Panc1 (cell line): ENCODE measurements around the gene KLK7. TPM values are rescaled to one million over a fixed set of nuclear protein-coding genes. Genes with fewer than 3 reads are reported as not detected.

Experiments
- ATAC-seq: fragments of 200-7000 bp; cut with Tn5 transposase; 2 replicates; pipeline ENCODE4 v1.9.1; 2020; ENCODE audit warnings: mild to moderate bottlenecking, moderate library complexity
- BruUV-seq: library from RNA; stranded (reverse); fragments of 400-500 nt; replicated peaks from 2 replicates; lab custom pipeline; 2021; lab: Mats Ljungman, UMichigan
- CTCF ChIA-PET: fragments of 300-600 bp; sonication (Branson Sonifier 250); formaldehyde crosslinking; loops from one replicate; lab custom pipeline; 2022; ENCODE audit warnings: antibody characterized with exemption; lab: Charles Lee
- POLR2A ChIA-PET: fragments of 300-600 bp; sonication (Branson Sonifier 250); formaldehyde crosslinking; loops from one replicate; lab custom pipeline; 2022; ENCODE audit warnings: antibody characterized with exemption; lab: Charles Lee
- DNase-seq: peaks from one replicate; pipeline ENCODE4 v3.0.0-alpha.2; 2010; ENCODE audit warnings: low read depth, low spot score
- H3K27ac ChIP-seq: 2 replicates; pipeline ENCODE4 v1.5.1; 2011; ENCODE audit warnings: mild to moderate bottlenecking, low read length, inconsistent platforms
- H3K27me3 ChIP-seq: fragments of 200-500 bp; sonication (Bioruptor generic); 2 replicates; pipeline ENCODE4 v1.6.0; 2014; ENCODE audit warnings: low read length, inconsistent platforms; ENCODE audit not compliant: control insufficient read depth, insufficient read depth
- H3K36me3 ChIP-seq: fragments of 200-500 bp; sonication (Bioruptor generic); 2 replicates; pipeline ENCODE4 v1.5.1; 2014; ENCODE audit warnings: inconsistent platforms, mild to moderate bottlenecking, low read length, moderate library complexity; ENCODE audit not compliant: control insufficient read depth, insufficient read depth
- H3K4me1 ChIP-seq: 2 replicates; pipeline ENCODE4 v1.5.1; 2011; ENCODE audit warnings: inconsistent platforms, mild to moderate bottlenecking, low read length, moderate library complexity; ENCODE audit not compliant: control insufficient read depth, insufficient read depth
- H3K4me3 ChIP-seq, 2 experiments: 2 replicates each; pipeline ENCODE4 v1.5.1; 2011 to 2012; ENCODE audit warnings: low read depth in 2 of 2, low read length in 2 of 2, mild to moderate bottlenecking in 2 of 2, inconsistent platforms in 1 of 2, moderate library complexity in 1 of 2
- H3K9me3 ChIP-seq: fragments of 200-500 bp; sonication (Bioruptor generic); 2 replicates; pipeline ENCODE4 v1.5.1; 2014; ENCODE audit warnings: low read depth, mild to moderate bottlenecking, inconsistent platforms, low read length, moderate library complexity; ENCODE audit not compliant: control insufficient read depth, insufficient read depth
- POLR2AphosphoS5 ChIP-seq: IDR thresholded peaks from 2 replicates; pipeline ENCODE4 v1.6.1; 2012; ENCODE audit warnings: mild to moderate bottlenecking, low read depth, low read length, moderate library complexity
- SIN3A ChIP-seq: IDR thresholded peaks from 2 replicates; pipeline ENCODE4 v1.6.1; 2012; ENCODE audit warnings: low read depth, mild to moderate bottlenecking, low read length, moderate library complexity, borderline replicate concordance; ENCODE audit not compliant: insufficient read depth
- TCF7L2 ChIP-seq: IDR thresholded peaks from 2 replicates; pipeline ENCODE4 v1.6.1; 2011; ENCODE audit warnings: mild to moderate bottlenecking, low read depth, low read length, inconsistent platforms
- in situ Hi-C: cut with HindIII; loops from 2 replicates; pipeline ENCODE4 v1.10.0; 2016; ENCODE audit warnings: low sequenced_read_pairs, low pct_unique_long_range_greater_than_20kb
- intact Hi-C: fragments of 100-400 bp; cut with micrococcal nuclease; formaldehyde crosslinking; loops from one replicate; pipeline ENCODE4 v1.10.0; 2022; ENCODE audit not compliant: unreplicated experiment
- total RNA-seq: library from RNA; stranded (reverse); gene quantifications from one replicate; pipeline ENCODE4 v1.2.1, GENCODE V29; 2021; ENCODE audit not compliant: unreplicated experiment
- TF ChIP-seq, protein P1 (sequence below): fragments of 450-650 bp; IDR thresholded peaks from 2 replicates; pipeline ENCODE4 v1.5.1; 2017; ENCODE audit warnings: mild to moderate bottlenecking
- TF ChIP-seq, protein P2 (sequence below), 2 experiments: IDR thresholded peaks; 2 replicates each; pipeline ENCODE4 v1.6.1; 2011 to 2012; ENCODE audit warnings: low read depth in 2 of 2, control low read depth in 1 of 2, low read length in 1 of 2, mild to moderate bottlenecking in 1 of 2, moderate library complexity in 1 of 2; ENCODE audit not compliant: insufficient read depth in 1 of 2

KLK7 gene
- total RNA-seq, 1 experiment from 2014 or later = not detected

DNA sequence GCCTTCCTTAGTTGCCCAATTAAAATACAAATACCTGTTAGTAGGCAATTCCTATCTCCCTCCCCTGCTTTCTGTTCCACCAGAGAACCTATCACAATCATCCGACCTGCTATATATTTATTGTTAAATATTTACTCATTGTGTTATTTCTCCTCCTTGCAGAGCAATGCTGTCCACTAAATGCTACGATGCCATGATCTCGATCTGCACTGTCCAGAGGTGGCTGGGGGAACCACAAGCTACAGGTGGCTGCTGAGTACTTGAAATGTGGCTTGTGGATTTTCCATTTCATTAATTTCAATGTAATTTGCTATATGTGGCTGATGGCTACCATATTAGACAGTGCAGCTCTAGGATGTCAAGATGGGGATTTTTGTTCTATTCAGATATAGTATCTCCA, 19.5 kb downstream of the KLK7 start:
- TF ChIP-seq POLR2AphosphoS5 = no peak
- TF ChIP-seq, protein P1, sequence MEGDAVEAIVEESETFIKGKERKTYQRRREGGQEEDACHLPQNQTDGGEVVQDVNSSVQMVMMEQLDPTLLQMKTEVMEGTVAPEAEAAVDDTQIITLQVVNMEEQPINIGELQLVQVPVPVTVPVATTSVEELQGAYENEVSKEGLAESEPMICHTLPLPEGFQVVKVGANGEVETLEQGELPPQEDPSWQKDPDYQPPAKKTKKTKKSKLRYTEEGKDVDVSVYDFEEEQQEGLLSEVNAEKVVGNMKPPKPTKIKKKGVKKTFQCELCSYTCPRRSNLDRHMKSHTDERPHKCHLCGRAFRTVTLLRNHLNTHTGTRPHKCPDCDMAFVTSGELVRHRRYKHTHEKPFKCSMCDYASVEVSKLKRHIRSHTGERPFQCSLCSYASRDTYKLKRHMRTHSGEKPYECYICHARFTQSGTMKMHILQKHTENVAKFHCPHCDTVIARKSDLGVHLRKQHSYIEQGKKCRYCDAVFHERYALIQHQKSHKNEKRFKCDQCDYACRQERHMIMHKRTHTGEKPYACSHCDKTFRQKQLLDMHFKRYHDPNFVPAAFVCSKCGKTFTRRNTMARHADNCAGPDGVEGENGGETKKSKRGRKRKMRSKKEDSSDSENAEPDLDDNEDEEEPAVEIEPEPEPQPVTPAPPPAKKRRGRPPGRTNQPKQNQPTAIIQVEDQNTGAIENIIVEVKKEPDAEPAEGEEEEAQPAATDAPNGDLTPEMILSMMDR = no peak
- no peak for TF ChIP-seq SIN3A
- TF ChIP-seq, protein P2, sequence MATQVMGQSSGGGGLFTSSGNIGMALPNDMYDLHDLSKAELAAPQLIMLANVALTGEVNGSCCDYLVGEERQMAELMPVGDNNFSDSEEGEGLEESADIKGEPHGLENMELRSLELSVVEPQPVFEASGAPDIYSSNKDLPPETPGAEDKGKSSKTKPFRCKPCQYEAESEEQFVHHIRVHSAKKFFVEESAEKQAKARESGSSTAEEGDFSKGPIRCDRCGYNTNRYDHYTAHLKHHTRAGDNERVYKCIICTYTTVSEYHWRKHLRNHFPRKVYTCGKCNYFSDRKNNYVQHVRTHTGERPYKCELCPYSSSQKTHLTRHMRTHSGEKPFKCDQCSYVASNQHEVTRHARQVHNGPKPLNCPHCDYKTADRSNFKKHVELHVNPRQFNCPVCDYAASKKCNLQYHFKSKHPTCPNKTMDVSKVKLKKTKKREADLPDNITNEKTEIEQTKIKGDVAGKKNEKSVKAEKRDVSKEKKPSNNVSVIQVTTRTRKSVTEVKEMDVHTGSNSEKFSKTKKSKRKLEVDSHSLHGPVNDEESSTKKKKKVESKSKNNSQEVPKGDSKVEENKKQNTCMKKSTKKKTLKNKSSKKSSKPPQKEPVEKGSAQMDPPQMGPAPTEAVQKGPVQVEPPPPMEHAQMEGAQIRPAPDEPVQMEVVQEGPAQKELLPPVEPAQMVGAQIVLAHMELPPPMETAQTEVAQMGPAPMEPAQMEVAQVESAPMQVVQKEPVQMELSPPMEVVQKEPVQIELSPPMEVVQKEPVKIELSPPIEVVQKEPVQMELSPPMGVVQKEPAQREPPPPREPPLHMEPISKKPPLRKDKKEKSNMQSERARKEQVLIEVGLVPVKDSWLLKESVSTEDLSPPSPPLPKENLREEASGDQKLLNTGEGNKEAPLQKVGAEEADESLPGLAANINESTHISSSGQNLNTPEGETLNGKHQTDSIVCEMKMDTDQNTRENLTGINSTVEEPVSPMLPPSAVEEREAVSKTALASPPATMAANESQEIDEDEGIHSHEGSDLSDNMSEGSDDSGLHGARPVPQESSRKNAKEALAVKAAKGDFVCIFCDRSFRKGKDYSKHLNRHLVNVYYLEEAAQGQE (IDR thresholded peaks at IDR 0.05; ENCODE audit: insufficient read depth in 1 of 2, low read depth in 2 of 2, low read length in 1 of 2) = no peak
- no peak for TF ChIP-seq TCF7L2
- intact Hi-C loops (no loop called here), in situ Hi-C loops (no loop called here)
- BruUV-seq = no TSS peak
- Histone ChIP-seq H3K36me3 (no peaks in the 10 kb centered on the region), H3K27me3 (no peaks in the 10 kb centered on the region; the same call in 1 of the 2 replicates), H3K27ac (no peak overlapping the region), H3K4me3 (no peak overlapping the region), H3K4me1 (no peaks in the 10 kb centered on the region), H3K9me3 (no peaks in the 10 kb centered on the region)
- CTCF ChIA-PET = no interaction called here
- POLR2A ChIA-PET = no interaction called here
- no peak for DNase-seq
- no peak for ATAC-seq

DNA sequence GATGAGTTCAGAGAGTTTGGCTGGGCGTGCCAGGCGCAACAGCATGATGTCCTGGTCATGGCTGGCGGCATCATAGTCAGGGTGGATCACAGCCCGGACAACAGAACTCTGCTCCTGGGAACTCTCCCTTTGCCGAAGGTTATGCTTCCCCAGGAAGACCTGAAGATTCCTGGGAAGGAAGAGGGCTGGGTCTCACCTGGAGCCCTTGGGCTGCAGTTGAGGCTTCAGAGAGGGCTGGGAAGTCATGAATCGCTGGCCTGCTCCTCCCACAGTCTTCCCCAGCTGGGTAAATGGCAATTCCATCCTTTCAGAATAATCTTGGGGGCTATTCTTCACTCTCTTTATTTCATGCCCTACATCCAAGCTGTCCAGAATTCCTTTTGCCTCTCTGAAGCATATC, 20.3 kb downstream of the KLK7 start:
- no peak for ATAC-seq
- Histone ChIP-seq H3K27ac (no peak overlapping the region), H3K4me1 (no peaks in the 10 kb centered on the region), H3K36me3 (no peaks in the 10 kb centered on the region), H3K9me3 (no peaks in the 10 kb centered on the region), H3K27me3 (no peaks in the 10 kb centered on the region; the same call in 1 of the 2 replicates), H3K4me3 (no peak overlapping the region)
- CTCF ChIA-PET = no interaction called here
- DNase-seq = no peak
- intact Hi-C loops = no loop called here
- BruUV-seq = no TSS peak
- TF ChIP-seq, protein P1 = no peak
- TF ChIP-seq TCF7L2 = no peak
- TF ChIP-seq SIN3A = no peak
- TF ChIP-seq, protein P2 (IDR thresholded peaks at IDR 0.05; ENCODE audit: insufficient read depth in 1 of 2, low read depth in 2 of 2, low read length in 1 of 2) = no peak
- no peak for TF ChIP-seq POLR2AphosphoS5
- POLR2A ChIA-PET = no interaction called here
- in situ Hi-C loops = no loop called here
